ENCODE data around the gene PAH. TPM values are rescaled to one million over a fixed set of nuclear protein-coding genes. Genes with fewer than 3 reads are reported as not detected.

The PAH gene
- total and polyA plus RNA-seq, 2 of the 13 experiments (the other 11 are each of a cell fraction or from before 2014, with no cell fraction given): 192 to 451 TPM

DNA sequence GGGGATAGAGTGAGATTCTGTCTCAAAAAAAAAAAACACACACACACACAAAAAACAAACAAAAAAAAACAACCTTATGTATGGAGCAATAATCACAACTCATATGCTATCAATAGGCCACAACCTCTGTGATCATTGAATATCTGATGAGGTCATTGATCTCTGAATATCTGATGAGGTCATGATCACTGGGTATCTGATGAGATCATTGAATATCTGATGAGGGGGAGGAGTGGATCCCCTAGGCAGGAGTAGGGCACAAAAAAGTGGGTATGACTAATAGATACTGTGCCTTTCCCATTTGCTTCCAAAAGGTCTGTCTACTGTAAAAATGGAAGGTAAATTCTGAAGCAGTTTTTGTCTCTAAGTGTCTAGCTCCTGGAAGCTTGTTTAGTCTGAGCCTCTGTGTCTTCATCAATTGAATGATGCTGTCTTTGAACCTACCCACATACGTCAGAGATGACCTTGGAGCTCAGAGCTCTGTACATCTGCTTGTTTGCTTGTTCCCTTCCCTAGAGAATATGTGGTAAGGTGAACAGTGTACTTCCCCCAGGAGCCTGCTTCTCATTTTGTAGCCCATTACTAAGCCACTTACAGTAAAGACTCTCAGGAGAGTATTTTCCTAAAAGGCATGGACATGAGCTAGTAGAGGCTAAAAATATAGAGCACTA, 13.6 kb downstream of the PAH start (continued):
- TF ChIP-seq, protein P1, sequence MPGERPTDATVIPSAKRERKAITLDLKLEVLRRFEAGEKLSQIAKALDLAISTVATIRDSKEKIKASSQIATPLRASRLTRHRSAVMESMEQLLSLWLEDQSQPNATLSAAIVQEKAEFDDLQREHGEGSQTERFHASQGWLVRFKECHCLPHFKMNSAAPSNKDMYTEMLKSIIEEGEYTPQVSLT (CRISPR knock-in tag; IDR thresholded peaks at IDR 0.05; ENCODE audit: borderline replicate concordance, low read depth): no peak
- TF ChIP-seq ZBTB21 (CRISPR knock-in tag; IDR thresholded peaks at IDR 0.05): peak; percentile 85
- TF ChIP-seq, protein P2, sequence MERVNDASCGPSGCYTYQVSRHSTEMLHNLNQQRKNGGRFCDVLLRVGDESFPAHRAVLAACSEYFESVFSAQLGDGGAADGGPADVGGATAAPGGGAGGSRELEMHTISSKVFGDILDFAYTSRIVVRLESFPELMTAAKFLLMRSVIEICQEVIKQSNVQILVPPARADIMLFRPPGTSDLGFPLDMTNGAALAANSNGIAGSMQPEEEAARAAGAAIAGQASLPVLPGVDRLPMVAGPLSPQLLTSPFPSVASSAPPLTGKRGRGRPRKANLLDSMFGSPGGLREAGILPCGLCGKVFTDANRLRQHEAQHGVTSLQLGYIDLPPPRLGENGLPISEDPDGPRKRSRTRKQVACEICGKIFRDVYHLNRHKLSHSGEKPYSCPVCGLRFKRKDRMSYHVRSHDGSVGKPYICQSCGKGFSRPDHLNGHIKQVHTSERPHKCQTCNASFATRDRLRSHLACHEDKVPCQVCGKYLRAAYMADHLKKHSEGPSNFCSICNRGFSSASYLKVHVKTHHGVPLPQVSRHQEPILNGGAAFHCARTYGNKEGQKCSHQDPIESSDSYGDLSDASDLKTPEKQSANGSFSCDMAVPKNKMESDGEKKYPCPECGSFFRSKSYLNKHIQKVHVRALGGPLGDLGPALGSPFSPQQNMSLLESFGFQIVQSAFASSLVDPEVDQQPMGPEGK (CRISPR knock-in tag; IDR thresholded peaks at IDR 0.05): peak; percentile 33; the same call in 1 of the 2 replicates
- TF ChIP-seq, protein P3, sequence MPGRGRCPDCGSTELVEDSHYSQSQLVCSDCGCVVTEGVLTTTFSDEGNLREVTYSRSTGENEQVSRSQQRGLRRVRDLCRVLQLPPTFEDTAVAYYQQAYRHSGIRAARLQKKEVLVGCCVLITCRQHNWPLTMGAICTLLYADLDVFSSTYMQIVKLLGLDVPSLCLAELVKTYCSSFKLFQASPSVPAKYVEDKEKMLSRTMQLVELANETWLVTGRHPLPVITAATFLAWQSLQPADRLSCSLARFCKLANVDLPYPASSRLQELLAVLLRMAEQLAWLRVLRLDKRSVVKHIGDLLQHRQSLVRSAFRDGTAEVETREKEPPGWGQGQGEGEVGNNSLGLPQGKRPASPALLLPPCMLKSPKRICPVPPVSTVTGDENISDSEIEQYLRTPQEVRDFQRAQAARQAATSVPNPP (CRISPR knock-in tag; IDR thresholded peaks at IDR 0.05): no peak
- TF ChIP-seq, protein P4, sequence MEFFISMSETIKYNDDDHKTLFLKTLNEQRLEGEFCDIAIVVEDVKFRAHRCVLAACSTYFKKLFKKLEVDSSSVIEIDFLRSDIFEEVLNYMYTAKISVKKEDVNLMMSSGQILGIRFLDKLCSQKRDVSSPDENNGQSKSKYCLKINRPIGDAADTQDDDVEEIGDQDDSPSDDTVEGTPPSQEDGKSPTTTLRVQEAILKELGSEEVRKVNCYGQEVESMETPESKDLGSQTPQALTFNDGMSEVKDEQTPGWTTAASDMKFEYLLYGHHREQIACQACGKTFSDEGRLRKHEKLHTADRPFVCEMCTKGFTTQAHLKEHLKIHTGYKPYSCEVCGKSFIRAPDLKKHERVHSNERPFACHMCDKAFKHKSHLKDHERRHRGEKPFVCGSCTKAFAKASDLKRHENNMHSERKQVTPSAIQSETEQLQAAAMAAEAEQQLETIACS (CRISPR knock-in tag; IDR thresholded peaks at IDR 0.05): no peak
- peak; percentile 69; the same call in 1 of the 2 replicates for TF ChIP-seq RXRB (CRISPR knock-in tag; IDR thresholded peaks at IDR 0.05; ENCODE audit: borderline replicate concordance)
- TF ChIP-seq CCDC6 (CRISPR knock-in tag; IDR thresholded peaks at IDR 0.05): no peak
- TF ChIP-seq NFKBIZ (CRISPR knock-in tag; IDR thresholded peaks at IDR 0.05): 0 out of 2 replicates have a peak, but pooled peaks have one; percentile 45
- TF ChIP-seq, protein P5, sequence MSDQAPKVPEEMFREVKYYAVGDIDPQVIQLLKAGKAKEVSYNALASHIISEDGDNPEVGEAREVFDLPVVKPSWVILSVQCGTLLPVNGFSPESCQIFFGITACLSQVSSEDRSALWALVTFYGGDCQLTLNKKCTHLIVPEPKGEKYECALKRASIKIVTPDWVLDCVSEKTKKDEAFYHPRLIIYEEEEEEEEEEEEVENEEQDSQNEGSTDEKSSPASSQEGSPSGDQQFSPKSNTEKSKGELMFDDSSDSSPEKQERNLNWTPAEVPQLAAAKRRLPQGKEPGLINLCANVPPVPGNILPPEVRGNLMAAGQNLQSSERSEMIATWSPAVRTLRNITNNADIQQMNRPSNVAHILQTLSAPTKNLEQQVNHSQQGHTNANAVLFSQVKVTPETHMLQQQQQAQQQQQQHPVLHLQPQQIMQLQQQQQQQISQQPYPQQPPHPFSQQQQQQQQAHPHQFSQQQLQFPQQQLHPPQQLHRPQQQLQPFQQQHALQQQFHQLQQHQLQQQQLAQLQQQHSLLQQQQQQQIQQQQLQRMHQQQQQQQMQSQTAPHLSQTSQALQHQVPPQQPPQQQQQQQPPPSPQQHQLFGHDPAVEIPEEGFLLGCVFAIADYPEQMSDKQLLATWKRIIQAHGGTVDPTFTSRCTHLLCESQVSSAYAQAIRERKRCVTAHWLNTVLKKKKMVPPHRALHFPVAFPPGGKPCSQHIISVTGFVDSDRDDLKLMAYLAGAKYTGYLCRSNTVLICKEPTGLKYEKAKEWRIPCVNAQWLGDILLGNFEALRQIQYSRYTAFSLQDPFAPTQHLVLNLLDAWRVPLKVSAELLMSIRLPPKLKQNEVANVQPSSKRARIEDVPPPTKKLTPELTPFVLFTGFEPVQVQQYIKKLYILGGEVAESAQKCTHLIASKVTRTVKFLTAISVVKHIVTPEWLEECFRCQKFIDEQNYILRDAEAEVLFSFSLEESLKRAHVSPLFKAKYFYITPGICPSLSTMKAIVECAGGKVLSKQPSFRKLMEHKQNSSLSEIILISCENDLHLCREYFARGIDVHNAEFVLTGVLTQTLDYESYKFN (CRISPR knock-in tag; conservative IDR thresholded peaks at IDR 0.05): peak; percentile 77
- no peak for TF ChIP-seq ZNF7 (CRISPR knock-in tag; IDR thresholded peaks at IDR 0.05)
- peak; percentile 40; the same call in 1 of the 2 replicates for TF ChIP-seq POLR2G (IDR thresholded peaks at IDR 0.05; ENCODE audit: low read depth, low read length)
- no peak for TF ChIP-seq FOXA1 (IDR thresholded peaks at IDR 0.05)
- peak; percentile 49; the same call in 1 of the 2 replicates for TF ChIP-seq FOXA1 (CRISPR knock-in tag; IDR thresholded peaks at IDR 0.05)
- 0 out of 2 replicates have a peak, but pooled peaks have one; percentile 56 for TF ChIP-seq ZMYM4 (CRISPR knock-in tag; IDR thresholded peaks at IDR 0.05)
- TF ChIP-seq HMGA1 (CRISPR knock-in tag; conservative IDR thresholded peaks at IDR 0.05): no peak
- TF ChIP-seq, protein P6, sequence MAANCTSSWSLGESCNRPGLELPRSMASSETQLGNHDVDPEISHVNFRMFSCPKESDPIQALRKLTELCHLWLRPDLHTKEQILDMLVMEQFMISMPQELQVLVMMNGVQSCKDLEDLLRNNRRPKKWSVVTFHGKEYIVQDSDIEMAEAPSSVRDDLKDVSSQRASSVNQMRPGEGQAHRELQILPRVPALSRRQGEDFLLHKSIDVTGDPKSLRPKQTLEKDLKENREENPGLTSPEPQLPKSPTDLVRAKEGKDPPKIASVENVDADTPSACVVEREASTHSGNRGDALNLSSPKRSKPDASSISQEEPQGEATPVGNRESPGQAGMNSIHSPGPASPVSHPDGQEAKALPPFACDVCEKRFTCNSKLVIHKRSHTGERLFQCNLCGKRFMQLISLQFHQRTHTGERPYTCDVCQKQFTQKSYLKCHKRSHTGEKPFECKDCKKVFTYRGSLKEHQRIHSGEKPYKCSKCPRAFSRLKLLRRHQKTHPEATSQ (CRISPR knock-in tag; IDR thresholded peaks at IDR 0.05; ENCODE audit: borderline replicate concordance): no peak
- TF ChIP-seq ZNF557 (CRISPR knock-in tag; IDR thresholded peaks at IDR 0.05): 0 out of 2 replicates have a peak, but pooled peaks have one; percentile 40
- TF ChIP-seq FLYWCH1 (CRISPR knock-in tag; IDR thresholded peaks at IDR 0.05): no peak
- peak; percentile 82 for TF ChIP-seq FOXA3 (CRISPR knock-in tag; IDR thresholded peaks at IDR 0.05)
- TF ChIP-seq RARA (CRISPR knock-in tag; IDR thresholded peaks at IDR 0.05): peak; percentile 70
- TF ChIP-seq ELF3 (CRISPR knock-in tag; IDR thresholded peaks at IDR 0.05): peak; percentile 56; the same call in 1 of the 2 replicates

Data from HepG2 (cell line).